GM21825 (cell line): ENCODE data around the gene CSAG3.

Experiments used
- ATAC-seq: cut with Tn5 transposase; IDR thresholded peaks from one replicate; pipeline ENCODE4 v1.9.1; 2021; ENCODE audit warnings: mild to moderate bottlenecking, moderate library complexity; ENCODE audit not compliant: unreplicated experiment

Gene CSAG3

GRCh38 chrX:152806035-152806434 is 47.0 kb downstream of the CSAG3 start:
- ATAC-seq: no peak
